Measurements from ENCODE around the gene EBPL. TPM values are rescaled to one million over a fixed set of nuclear protein-coding genes. Genes with fewer than 3 reads are reported as not detected.

EBPL gene
- total and polyA plus RNA-seq, 4 experiments from 2014 or later, result 15.1 to 61.6 (median 34.5) TPM

- H3K27ac ChIP-seq (ENCODE audit: low read depth, low read length), result no peak within 1 kb of the TSS
- no peaks in the 10 kb centered on the region for H3K27me3 ChIP-seq (ENCODE audit: insufficient read depth, low read length)
- DNase-seq, result peak in 3 of 5 donors; percentile 13 to 35 (median 17)
- H3K36me3 Mint-ChIP-seq, result no peaks in the 10 kb centered on the region
- intact Hi-C loops (cut with micrococcal nuclease), result no loop called here
- H3K9me3 ChIP-seq (ENCODE audit: control insufficient read depth in 1 of 2, low read length in 2 of 2), result no peaks in the 10 kb centered on the region
- H3K4me3 ChIP-seq (ENCODE audit: low read length in 2 of 2), result peak within 1 kb of the TSS; percentile 14 to 29
- H3K27me3 Mint-ChIP-seq, result peaks cover 0 to 1% of the 10 kb centered on the region in 2 donors
- H3K4me3 Mint-ChIP-seq, result peak within 1 kb of the TSS; percentile 67 to 93 (median 82)
- ChIA-PET CTCF (ENCODE audit: partially characterized antibody) (interaction anchor here (1.2 to 1.8 kb wide), 2 partner anchors 63 to 163 kb away, joined by 3 to 6 read pairs; partner anchors contain the start of genes EBPL and KPNA3), POLR2A (ENCODE audit: partially characterized antibody) (no interaction called here)
- H3K4me1 ChIP-seq (ENCODE audit: insufficient read depth, low read length), result peaks cover 9% of the 10 kb centered on the region
- peaks cover 4 to 13% (median 11%) of the 10 kb centered on the region in 4 donors for H3K4me1 Mint-ChIP-seq
- peak within 1 kb of the TSS in 5 of 7 donors; percentile 15 to 83 (median 60) for H3K27ac Mint-ChIP-seq
- no peaks in the 10 kb centered on the region for H3K36me3 ChIP-seq (ENCODE audit: insufficient read depth, low read length)
- H3K9me3 Mint-ChIP-seq, result no peaks in the 10 kb centered on the region
Observed at GRCh38 chr13:49627831-49628652, 63.2 kb downstream of the EBPL start, which contains the start of gene ARL11. Gene ARL11, plus strand, starts transcription at chr13:49628507. Its CDS starts 1,941 bp downstream, at chr13:49630448.

GRCh38 chr13:49625392-49626079 lies 65.8 kb downstream of the EBPL start:
- H3K36me3 Mint-ChIP-seq, result no peaks in the 10 kb centered on the region
- Histone ChIP-seq H3K27me3 (ENCODE audit: insufficient read depth, low read length) (no peaks in the 10 kb centered on the region), H3K4me3 (ENCODE audit: low read length in 2 of 2) (no peak overlapping the region), H3K27ac (ENCODE audit: low read depth, low read length) (no peak overlapping the region), H3K9me3 (ENCODE audit: control insufficient read depth in 1 of 2, low read length in 2 of 2) (no peaks in the 10 kb centered on the region), H3K4me1 (ENCODE audit: insufficient read depth, low read length) (peaks cover 9% of the 10 kb centered on the region), H3K36me3 (ENCODE audit: insufficient read depth, low read length) (no peaks in the 10 kb centered on the region)
- ChIA-PET POLR2A (ENCODE audit: partially characterized antibody) (no interaction called here), CTCF (ENCODE audit: partially characterized antibody) (interaction anchor here (0.9 kb wide), 1 partner anchor 23 kb away, joined by 3 read pairs; no protein-coding TSS in a partner anchor)
- no peak overlapping the region for H3K27ac Mint-ChIP-seq
- H3K27me3 Mint-ChIP-seq, result peaks cover 0 to 1% of the 10 kb centered on the region in 2 donors
- intact Hi-C loops (cut with micrococcal nuclease), result no loop called here
- H3K4me3 Mint-ChIP-seq, result no peak overlapping the region
- no peaks in the 10 kb centered on the region for H3K9me3 Mint-ChIP-seq
- no peak for DNase-seq
- peaks cover 4 to 13% (median 11%) of the 10 kb centered on the region in 4 donors for H3K4me1 Mint-ChIP-seq

GRCh38 chr13:49624229-49624628 lies 67.1 kb downstream of the EBPL start:
- Mint-ChIP-seq H3K27ac (peak overlapping the region in 1 of 7 donors; percentile 3), H3K36me3 (no peaks in the 10 kb centered on the region), H3K9me3 (no peaks in the 10 kb centered on the region), H3K4me1 (peaks cover 3 to 11% (median 10%) of the 10 kb centered on the region in 4 donors), H3K27me3 (peaks cover 2 to 4% of the 10 kb centered on the region in 2 donors), H3K4me3 (no peak overlapping the region)
- H3K9me3 ChIP-seq (ENCODE audit: control insufficient read depth in 1 of 2, low read length in 2 of 2), result no peaks in the 10 kb centered on the region
- no peak overlapping the region for H3K4me3 ChIP-seq (ENCODE audit: low read length in 2 of 2)
- intact Hi-C loops (cut with micrococcal nuclease), result no loop called here
- DNase-seq, result no peak
- no peaks in the 10 kb centered on the region for H3K27me3 ChIP-seq (ENCODE audit: insufficient read depth, low read length)
- ChIA-PET POLR2A (ENCODE audit: partially characterized antibody) (no interaction called here), CTCF (ENCODE audit: partially characterized antibody) (no interaction called here)
- peaks cover 9% of the 10 kb centered on the region for H3K4me1 ChIP-seq (ENCODE audit: insufficient read depth, low read length)
- H3K27ac ChIP-seq (ENCODE audit: low read depth, low read length), result no peak overlapping the region
- H3K36me3 ChIP-seq (ENCODE audit: insufficient read depth, low read length), result no peaks in the 10 kb centered on the region

- ChIA-PET CTCF (ENCODE audit: partially characterized antibody) (no interaction called here), POLR2A (ENCODE audit: partially characterized antibody) (no interaction called here)
- Histone ChIP-seq H3K4me3 (ENCODE audit: low read length in 2 of 2) (no peak overlapping the region), H3K36me3 (ENCODE audit: insufficient read depth, low read length) (no peaks in the 10 kb centered on the region), H3K27me3 (ENCODE audit: insufficient read depth, low read length) (no peaks in the 10 kb centered on the region), H3K4me1 (ENCODE audit: insufficient read depth, low read length) (no peaks in the 10 kb centered on the region), H3K9me3 (ENCODE audit: control insufficient read depth in 1 of 2, low read length in 2 of 2) (no peaks in the 10 kb centered on the region), H3K27ac (ENCODE audit: low read depth, low read length) (no peak overlapping the region)
- Mint-ChIP-seq H3K4me1 (peaks cover 0 to 3% (median 0%) of the 10 kb centered on the region in 4 donors), H3K36me3 (no peaks in the 10 kb centered on the region), H3K9me3 (no peaks in the 10 kb centered on the region), H3K27ac (no peak overlapping the region), H3K27me3 (peaks cover 4% of the 10 kb centered on the region in 2 donors), H3K4me3 (no peak overlapping the region)
- intact Hi-C loops (cut with micrococcal nuclease), result no loop called here
- DNase-seq, result no peak
Observed at GRCh38 chr13:49622174-49622946, 68.9 kb downstream of the EBPL start.

GRCh38 chr13:49620170-49620621 lies 71.1 kb downstream of the EBPL start:
- no peak for DNase-seq
- ChIA-PET CTCF (ENCODE audit: partially characterized antibody) (interaction anchor here (0.6 to 1.0 kb wide), 2 partner anchors 11 to 227 kb away, joined by 3 to 5 read pairs; no protein-coding TSS in a partner anchor), POLR2A (ENCODE audit: partially characterized antibody) (no interaction called here)
- Mint-ChIP-seq H3K9me3 (no peaks in the 10 kb centered on the region), H3K4me1 (peaks cover 0 to 3% (median 0%) of the 10 kb centered on the region in 4 donors), H3K36me3 (no peaks in the 10 kb centered on the region), H3K27ac (peak overlapping the region in 1 of 7 donors; percentile 29), H3K27me3 (peaks cover 4% of the 10 kb centered on the region in 2 donors), H3K4me3 (peak overlapping the region in 2 of 8 donors; percentile 55 to 67)
- Histone ChIP-seq H3K4me1 (ENCODE audit: insufficient read depth, low read length) (no peaks in the 10 kb centered on the region), H3K9me3 (ENCODE audit: control insufficient read depth in 1 of 2, low read length in 2 of 2) (no peaks in the 10 kb centered on the region), H3K36me3 (ENCODE audit: insufficient read depth, low read length) (no peaks in the 10 kb centered on the region), H3K4me3 (ENCODE audit: low read length in 2 of 2) (no peak overlapping the region), H3K27ac (ENCODE audit: low read depth, low read length) (no peak overlapping the region), H3K27me3 (ENCODE audit: insufficient read depth, low read length) (no peaks in the 10 kb centered on the region)
- intact Hi-C loops (cut with micrococcal nuclease), result no loop called here

GRCh38 chr13:49616676-49617065 lies 74.6 kb downstream of the EBPL start:
- Histone ChIP-seq H3K36me3 (ENCODE audit: insufficient read depth, low read length) (no peaks in the 10 kb centered on the region), H3K27ac (ENCODE audit: low read depth, low read length) (no peak overlapping the region), H3K4me1 (ENCODE audit: insufficient read depth, low read length) (no peaks in the 10 kb centered on the region), H3K9me3 (ENCODE audit: control insufficient read depth in 1 of 2, low read length in 2 of 2) (no peaks in the 10 kb centered on the region), H3K4me3 (ENCODE audit: low read length in 2 of 2) (no peak overlapping the region), H3K27me3 (ENCODE audit: insufficient read depth, low read length) (no peaks in the 10 kb centered on the region)
- ChIA-PET CTCF (ENCODE audit: partially characterized antibody) (no interaction called here), POLR2A (ENCODE audit: partially characterized antibody) (no interaction called here)
- no peak for DNase-seq
- Mint-ChIP-seq H3K4me1 (peaks cover 0 to 3% (median 0%) of the 10 kb centered on the region in 4 donors), H3K9me3 (peaks cover 0 to 9% (median under 1%) of the 10 kb centered on the region in 8 donors), H3K36me3 (peaks cover 0 to under 1% of the 10 kb centered on the region in 2 donors), H3K27ac (no peak overlapping the region), H3K27me3 (peaks cover 3 to 4% of the 10 kb centered on the region in 2 donors), H3K4me3 (no peak overlapping the region)
- intact Hi-C loops (cut with micrococcal nuclease), result no loop called here
